Spleen (tissue), 7 donors: ENCODE data around the gene APOBEC3A.

Experiments
- CTCF ChIP-seq, 11 experiments: fragments of 200-600 bp in 7 of 11; fragments of 450-650 bp in 4 of 11; sonication (generic) in 4 of 11; IDR thresholded peaks in 8 of 11; conservative IDR thresholded peaks in 3 of 11; 1 replicate in 7 of 11; 2 replicates in 4 of 11; pipeline versions ENCODE4 v1.4.0 to v1.8.0; 2016 to 2021; ENCODE audit warnings: antibody characterized with exemption in 11 of 11, inconsistent platforms in 4 of 11, mild to moderate bottlenecking in 1 of 11
- POLR2A ChIP-seq, 3 donors: fragments of 450-650 bp; IDR thresholded peaks; one replicate each; pipeline ENCODE4 v1.5.1; 2017; ENCODE audit warnings: antibody characterized with exemption in 3 of 3, mild to moderate bottlenecking in 1 of 3
- donor health status: DM: no; HTN: no; CAD: no; lungs with moderate emphysema.
- donor health status: DM: no; HTN: no; CAD: no.
- donor health status: DM: no; HTN: no; CAD: no.

GRCh38 chr22:38954414-38955043, 2.9 kb upstream of the APOBEC3A start:
- no peak for TF ChIP-seq POLR2A (IDR thresholded peaks at IDR 0.05)
- no peak for TF ChIP-seq CTCF (IDR thresholded peaks at IDR 0.05 in 8 of 11, conservative IDR thresholded peaks at IDR 0.05 in 3 of 11)
